MM.1S (cell line): ENCODE data around the gene REG3G.

Source experiments
- DNase-seq: peaks from one replicate; pipeline ENCODE4 v3.0.0-alpha.2; 2015
- H2AFZ ChIP-seq: fragments of 300-600 bp; sonication (generic); 2 replicates; pipeline ENCODE4 v1.6.0; 2016; ENCODE audit warnings: antibody characterized with exemption, low read length
- H3F3A ChIP-seq: fragments of 300-600 bp; sonication (generic); 2 replicates; pipeline ENCODE4 v1.6.1; 2016; ENCODE audit warnings: mild to moderate bottlenecking, antibody characterized with exemption, low read length, moderate library complexity, mixed read lengths; ENCODE audit not compliant: insufficient read depth
- H3K27ac ChIP-seq: fragments of 300-600 bp; sonication (generic); 2 replicates; pipeline ENCODE4 v1.5.1; 2016; ENCODE audit warnings: mild to moderate bottlenecking, low read length
- H3K27me3 ChIP-seq: fragments of 300-600 bp; sonication (generic); replicated peaks from 2 replicates; pipeline ENCODE4 v1.6.0; 2016; ENCODE audit warnings: low read length; ENCODE audit not compliant: insufficient read depth
- H3K36me3 ChIP-seq: fragments of 300-600 bp; sonication (generic); replicated peaks from 2 replicates; pipeline ENCODE4 v1.6.1; 2016; ENCODE audit warnings: mild to moderate bottlenecking, low read length, mixed read lengths; ENCODE audit not compliant: insufficient read depth
- H3K4me1 ChIP-seq: fragments of 300-600 bp; sonication (generic); 2 replicates; pipeline ENCODE4 v1.6.1; 2016; ENCODE audit warnings: low read length, mixed read lengths
- H3K4me2 ChIP-seq: fragments of 300-600 bp; sonication (generic); 2 replicates; pipeline ENCODE4 v1.6.0; 2016; ENCODE audit warnings: low read depth, low read length
- H3K4me3 ChIP-seq: fragments of 300-600 bp; sonication (generic); 2 replicates; pipeline ENCODE4 v1.5.1; 2016; ENCODE audit warnings: low read length, mixed read lengths
- H3K79me2 ChIP-seq: fragments of 300-600 bp; sonication (generic); 2 replicates; pipeline ENCODE4 v1.6.1; 2016; ENCODE audit warnings: mixed run types, low read length, mixed read lengths
- H3K9ac ChIP-seq: fragments of 300-600 bp; sonication (generic); 2 replicates; pipeline ENCODE4 v1.6.1; 2016; ENCODE audit warnings: low read length, mixed read lengths
- H3K9me2 ChIP-seq: fragments of 300-600 bp; sonication (generic); replicated peaks from 2 replicates; pipeline ENCODE4 v1.6.1; 2016; ENCODE audit warnings: mild to moderate bottlenecking, low read length, mixed read lengths; ENCODE audit not compliant: insufficient read depth
- H3K9me3 ChIP-seq: fragments of 300-600 bp; sonication (generic); replicated peaks from 2 replicates; pipeline ENCODE4 v1.6.1; 2016; ENCODE audit warnings: mild to moderate bottlenecking, low read length, mixed read lengths; ENCODE audit not compliant: insufficient read depth
- H4K20me1 ChIP-seq: fragments of 300-600 bp; sonication (generic); 2 replicates; pipeline ENCODE4 v1.6.1; 2016; ENCODE audit warnings: mild to moderate bottlenecking, low read length, moderate library complexity, mixed read lengths; ENCODE audit not compliant: insufficient read depth
- EZH2 ChIP-seq: fragments of 300-600 bp; sonication (generic); optimal IDR thresholded peaks from 2 replicates; pipeline ENCODE3; 2017; ENCODE audit warnings: low read depth, mild to moderate bottlenecking, antibody characterized with exemption, low read length, mixed read lengths
- EZH2phosphoT487 ChIP-seq: fragments of 300-600 bp; sonication (generic); IDR thresholded peaks from 2 replicates; pipeline ENCODE4 v1.6.1; 2018; ENCODE audit warnings: antibody characterized with exemption, low read length
- TF ChIP-seq, protein P1 (sequence below): fragments of 300-600 bp; sonication (generic); IDR thresholded peaks from 2 replicates; pipeline ENCODE4 v1.5.1; 2016; ENCODE audit warnings: antibody characterized with exemption, low read length, mixed read lengths

Gene REG3G

DNA sequence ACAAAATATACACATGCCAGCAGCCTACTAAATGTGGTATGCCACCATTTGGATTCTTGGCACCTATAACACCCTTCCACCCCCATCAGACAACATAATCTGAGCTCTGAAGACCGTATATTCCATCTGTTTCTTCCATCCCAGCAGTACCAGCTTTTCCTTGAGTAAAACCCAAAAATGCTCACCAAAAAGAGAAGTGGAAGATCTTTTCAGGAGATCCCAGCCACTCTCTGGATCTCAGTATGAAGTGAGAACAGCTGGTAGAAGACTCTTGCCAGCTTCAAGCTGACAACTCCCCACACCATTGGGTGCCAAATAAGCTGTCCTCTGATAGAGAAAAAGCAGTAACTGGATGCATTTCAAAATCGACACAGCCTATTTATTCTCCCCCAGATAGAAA, 39.7 kb downstream of the REG3G start:
- Histone ChIP-seq H3K79me2 (no peaks in the 10 kb centered on the region), H3K27me3 (no peaks in the 10 kb centered on the region), H3K4me3 (no peak overlapping the region), H3K4me1 (no peaks in the 10 kb centered on the region), H3K9me2 (no peaks in the 10 kb centered on the region), H3K4me2 (no peak overlapping the region), H3K9ac (no peak overlapping the region), H3F3A (no peaks in the 10 kb centered on the region), H3K27ac (no peak overlapping the region), H4K20me1 (no peaks in the 10 kb centered on the region), H2AFZ (no peak overlapping the region), H3K36me3 (no peaks in the 10 kb centered on the region), H3K9me3 (no peaks in the 10 kb centered on the region)
- no peak for DNase-seq
- TF ChIP-seq, protein P1, sequence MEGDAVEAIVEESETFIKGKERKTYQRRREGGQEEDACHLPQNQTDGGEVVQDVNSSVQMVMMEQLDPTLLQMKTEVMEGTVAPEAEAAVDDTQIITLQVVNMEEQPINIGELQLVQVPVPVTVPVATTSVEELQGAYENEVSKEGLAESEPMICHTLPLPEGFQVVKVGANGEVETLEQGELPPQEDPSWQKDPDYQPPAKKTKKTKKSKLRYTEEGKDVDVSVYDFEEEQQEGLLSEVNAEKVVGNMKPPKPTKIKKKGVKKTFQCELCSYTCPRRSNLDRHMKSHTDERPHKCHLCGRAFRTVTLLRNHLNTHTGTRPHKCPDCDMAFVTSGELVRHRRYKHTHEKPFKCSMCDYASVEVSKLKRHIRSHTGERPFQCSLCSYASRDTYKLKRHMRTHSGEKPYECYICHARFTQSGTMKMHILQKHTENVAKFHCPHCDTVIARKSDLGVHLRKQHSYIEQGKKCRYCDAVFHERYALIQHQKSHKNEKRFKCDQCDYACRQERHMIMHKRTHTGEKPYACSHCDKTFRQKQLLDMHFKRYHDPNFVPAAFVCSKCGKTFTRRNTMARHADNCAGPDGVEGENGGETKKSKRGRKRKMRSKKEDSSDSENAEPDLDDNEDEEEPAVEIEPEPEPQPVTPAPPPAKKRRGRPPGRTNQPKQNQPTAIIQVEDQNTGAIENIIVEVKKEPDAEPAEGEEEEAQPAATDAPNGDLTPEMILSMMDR, result no peak
- TF ChIP-seq EZH2phosphoT487 (no peak), EZH2 (no peak)

- Histone ChIP-seq H3F3A (no peaks in the 10 kb centered on the region), H3K79me2 (no peaks in the 10 kb centered on the region), H3K4me1 (no peaks in the 10 kb centered on the region), H3K9ac (no peak overlapping the region), H4K20me1 (no peaks in the 10 kb centered on the region), H3K4me3 (no peak overlapping the region), H3K4me2 (no peak overlapping the region), H3K9me2 (no peaks in the 10 kb centered on the region), H3K27me3 (no peaks in the 10 kb centered on the region), H3K9me3 (no peaks in the 10 kb centered on the region), H3K36me3 (no peaks in the 10 kb centered on the region), H3K27ac (no peak overlapping the region), H2AFZ (no peak overlapping the region)
- DNase-seq, result no peak
- TF ChIP-seq, protein P1, result no peak
- TF ChIP-seq EZH2 (no peak), EZH2phosphoT487 (no peak)
These were observed 45.6 kb downstream of the REG3G start for GRCh38 chr2:79071078-79071477.
